ENCODE results near the gene GFY.

Gene GFY

GRCh38 chr19:49427339-49427738 lies 2.2 kb downstream of the GFY start:
- TF ChIP-seq CTCF (IDR thresholded peaks at IDR 0.05; ENCODE audit: extremely low read depth, insufficient read depth, missing control alignments) = no peak
- DNase-seq (ENCODE audit: low spot score) = no peak
- in situ Hi-C loops (cut with MboI; ENCODE audit: low pct_unique_long_range_greater_than_20kb, low sequenced_read_pairs, unreplicated experiment) = no loop called here

- peak; percentile 74 for DNase-seq (ENCODE audit: low spot score)
- TF ChIP-seq CTCF (IDR thresholded peaks at IDR 0.05; ENCODE audit: extremely low read depth, insufficient read depth, missing control alignments) = no peak
- in situ Hi-C loops (cut with MboI; ENCODE audit: low pct_unique_long_range_greater_than_20kb, low sequenced_read_pairs, unreplicated experiment) = no loop called here
Observed at GRCh38 chr19:49427855-49428546, 2.8 kb downstream of the GFY start.

GRCh38 chr19:49428547-49429451 lies 3.6 kb downstream of the GFY start:
- no peak for TF ChIP-seq CTCF (IDR thresholded peaks at IDR 0.05; ENCODE audit: extremely low read depth, insufficient read depth, missing control alignments)
- no peak for DNase-seq (ENCODE audit: low spot score)
- in situ Hi-C loops (cut with MboI; ENCODE audit: low pct_unique_long_range_greater_than_20kb, low sequenced_read_pairs, unreplicated experiment) = no loop called here

- TF ChIP-seq CTCF (IDR thresholded peaks at IDR 0.05; ENCODE audit: extremely low read depth, insufficient read depth, missing control alignments) = no peak
- in situ Hi-C loops (cut with MboI; ENCODE audit: low pct_unique_long_range_greater_than_20kb, low sequenced_read_pairs, unreplicated experiment) = no loop called here
- no peak for DNase-seq (ENCODE audit: low spot score)
Observed at GRCh38 chr19:49430172-49430677, 5.0 kb downstream of the GFY start.

GRCh38 chr19:49430678-49431329 lies 5.6 kb downstream of the GFY start:
- peak; percentile 68 for DNase-seq (ENCODE audit: low spot score)
- in situ Hi-C loops (cut with MboI; ENCODE audit: low pct_unique_long_range_greater_than_20kb, low sequenced_read_pairs, unreplicated experiment) = no loop called here
- TF ChIP-seq CTCF (IDR thresholded peaks at IDR 0.05; ENCODE audit: extremely low read depth, insufficient read depth, missing control alignments) = peak; percentile 59

- in situ Hi-C loops (cut with MboI; ENCODE audit: low pct_unique_long_range_greater_than_20kb, low sequenced_read_pairs, unreplicated experiment) = no loop called here
- DNase-seq (ENCODE audit: low spot score) = no peak
- TF ChIP-seq CTCF (IDR thresholded peaks at IDR 0.05; ENCODE audit: extremely low read depth, insufficient read depth, missing control alignments) = no peak
Observed at GRCh38 chr19:49431330-49431749, 6.2 kb downstream of the GFY start.

All from GM13977 (cell line).